Coronary artery (tissue), 2 donors: Measurements from ENCODE around the gene JDP2.

Source experiments
- DNase-seq: peaks from one replicate; pipeline ENCODE4 v3.0.0-alpha.2; 2017; ENCODE audit warnings: low spot score
- H3K27ac ChIP-seq, 2 donors: fragments of 200-600 bp; sonication (generic); one replicate each; pipeline ENCODE4 v1.5.1; 2016 to 2019
- H3K4me3 ChIP-seq: fragments of 200-600 bp; sonication (generic); 2 replicates; pipeline ENCODE4 v1.5.1; 2016; ENCODE audit warnings: mild to moderate bottlenecking, moderate library complexity
- CTCF ChIP-seq: fragments of 200-600 bp; sonication (generic); IDR thresholded peaks from one replicate; pipeline ENCODE4 v1.5.1; 2019; ENCODE audit warnings: antibody characterized with exemption

JDP2 gene

GRCh38 chr14:75491376-75491978, 63.7 kb downstream of the JDP2 start:
- H3K27ac ChIP-seq, result no peak overlapping the region
- H3K4me3 ChIP-seq, result no peak overlapping the region
- peak; percentile 63 for DNase-seq
- no peak for TF ChIP-seq CTCF

GRCh38 chr14:75492832-75493591, 65.2 kb downstream of the JDP2 start:
- Histone ChIP-seq H3K4me3 (no peak overlapping the region), H3K27ac (no peak overlapping the region)
- peak; percentile 50 for DNase-seq
- TF ChIP-seq CTCF, result no peak

GRCh38 chr14:75493592-75494087, 65.8 kb downstream of the JDP2 start:
- TF ChIP-seq CTCF, result no peak
- no peak for DNase-seq
- H3K4me3 ChIP-seq, result no peak overlapping the region
- no peak overlapping the region for H3K27ac ChIP-seq

GRCh38 chr14:75494896-75495295, 67.1 kb downstream of the JDP2 start:
- Histone ChIP-seq H3K27ac (no peak overlapping the region), H3K4me3 (no peak overlapping the region)
- DNase-seq, result no peak
- TF ChIP-seq CTCF, result no peak

GRCh38 chr14:75495399-75495798, 67.6 kb downstream of the JDP2 start:
- no peak overlapping the region for H3K27ac ChIP-seq
- TF ChIP-seq CTCF, result no peak
- H3K4me3 ChIP-seq, result no peak overlapping the region
- DNase-seq, result no peak

GRCh38 chr14:75495882-75496281, 68.1 kb downstream of the JDP2 start:
- no peak overlapping the region for H3K27ac ChIP-seq
- no peak for TF ChIP-seq CTCF
- H3K4me3 ChIP-seq, result no peak overlapping the region
- DNase-seq, result no peak

GRCh38 chr14:75496755-75497154, 68.9 kb downstream of the JDP2 start:
- no peak for TF ChIP-seq CTCF
- no peak overlapping the region for H3K27ac ChIP-seq
- no peak for DNase-seq
- H3K4me3 ChIP-seq, result no peak overlapping the region
